Measurements from ENCODE around the gene B3GNT9. TPM values are rescaled to one million over a fixed set of nuclear protein-coding genes. Genes with fewer than 3 reads are reported as not detected.

B3GNT9 gene
- total RNA-seq, 1 donor, result 42.4 TPM

DNA sequence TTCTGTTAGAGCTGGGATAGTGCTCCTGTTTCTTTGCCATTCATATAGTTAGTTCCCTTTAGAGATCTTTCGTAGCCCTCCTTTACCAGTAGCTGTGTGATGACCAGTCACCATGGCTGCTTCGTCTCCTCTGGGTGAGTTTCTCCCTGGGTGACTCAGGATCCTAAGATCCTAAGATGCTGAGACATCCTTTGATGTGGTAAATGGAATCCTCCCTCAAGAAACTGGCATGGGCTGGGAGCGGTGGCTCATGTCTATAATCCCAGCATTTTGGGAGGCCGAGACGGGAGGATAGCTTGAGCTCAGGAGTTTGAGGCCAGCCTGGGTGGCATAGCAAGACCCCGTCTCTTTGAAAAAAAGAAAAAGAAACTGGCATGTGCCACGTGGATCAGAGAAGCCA, 35.2 kb downstream of the B3GNT9 start:
- no peak overlapping the region for H3K4me3 ChIP-seq (ENCODE audit: low read depth, low read length)
- TF ChIP-seq, protein P1, sequence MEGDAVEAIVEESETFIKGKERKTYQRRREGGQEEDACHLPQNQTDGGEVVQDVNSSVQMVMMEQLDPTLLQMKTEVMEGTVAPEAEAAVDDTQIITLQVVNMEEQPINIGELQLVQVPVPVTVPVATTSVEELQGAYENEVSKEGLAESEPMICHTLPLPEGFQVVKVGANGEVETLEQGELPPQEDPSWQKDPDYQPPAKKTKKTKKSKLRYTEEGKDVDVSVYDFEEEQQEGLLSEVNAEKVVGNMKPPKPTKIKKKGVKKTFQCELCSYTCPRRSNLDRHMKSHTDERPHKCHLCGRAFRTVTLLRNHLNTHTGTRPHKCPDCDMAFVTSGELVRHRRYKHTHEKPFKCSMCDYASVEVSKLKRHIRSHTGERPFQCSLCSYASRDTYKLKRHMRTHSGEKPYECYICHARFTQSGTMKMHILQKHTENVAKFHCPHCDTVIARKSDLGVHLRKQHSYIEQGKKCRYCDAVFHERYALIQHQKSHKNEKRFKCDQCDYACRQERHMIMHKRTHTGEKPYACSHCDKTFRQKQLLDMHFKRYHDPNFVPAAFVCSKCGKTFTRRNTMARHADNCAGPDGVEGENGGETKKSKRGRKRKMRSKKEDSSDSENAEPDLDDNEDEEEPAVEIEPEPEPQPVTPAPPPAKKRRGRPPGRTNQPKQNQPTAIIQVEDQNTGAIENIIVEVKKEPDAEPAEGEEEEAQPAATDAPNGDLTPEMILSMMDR (IDR thresholded peaks at IDR 0.05; ENCODE audit: insufficient read depth, low read length), result no peak
- peak; percentile 75 for DNase-seq (ENCODE audit: low read depth)

DNA sequence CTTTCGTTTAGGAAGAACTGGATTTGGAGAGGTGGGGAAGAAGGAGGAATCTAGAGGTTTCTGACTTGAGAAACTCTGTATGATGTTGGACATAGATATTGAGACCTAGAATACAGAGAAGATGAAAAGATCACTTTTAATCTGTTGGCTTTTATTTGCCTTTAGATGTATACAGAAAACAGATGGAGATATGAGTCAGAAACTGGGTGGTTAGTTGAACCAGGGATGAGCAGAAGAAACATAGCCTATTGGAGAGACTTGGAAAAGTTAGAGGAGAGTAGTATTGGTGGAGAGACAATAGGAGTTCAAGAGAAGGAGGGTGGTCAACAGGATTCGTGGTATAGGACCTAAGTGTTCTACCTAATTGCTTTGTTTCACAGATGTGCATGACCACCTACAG, 36.0 kb downstream of the B3GNT9 start:
- no peak overlapping the region for H3K4me3 ChIP-seq (ENCODE audit: low read depth, low read length)
- DNase-seq (ENCODE audit: low read depth), result no peak
- TF ChIP-seq, protein P1 (IDR thresholded peaks at IDR 0.05; ENCODE audit: insufficient read depth, low read length), result no peak

DNA sequence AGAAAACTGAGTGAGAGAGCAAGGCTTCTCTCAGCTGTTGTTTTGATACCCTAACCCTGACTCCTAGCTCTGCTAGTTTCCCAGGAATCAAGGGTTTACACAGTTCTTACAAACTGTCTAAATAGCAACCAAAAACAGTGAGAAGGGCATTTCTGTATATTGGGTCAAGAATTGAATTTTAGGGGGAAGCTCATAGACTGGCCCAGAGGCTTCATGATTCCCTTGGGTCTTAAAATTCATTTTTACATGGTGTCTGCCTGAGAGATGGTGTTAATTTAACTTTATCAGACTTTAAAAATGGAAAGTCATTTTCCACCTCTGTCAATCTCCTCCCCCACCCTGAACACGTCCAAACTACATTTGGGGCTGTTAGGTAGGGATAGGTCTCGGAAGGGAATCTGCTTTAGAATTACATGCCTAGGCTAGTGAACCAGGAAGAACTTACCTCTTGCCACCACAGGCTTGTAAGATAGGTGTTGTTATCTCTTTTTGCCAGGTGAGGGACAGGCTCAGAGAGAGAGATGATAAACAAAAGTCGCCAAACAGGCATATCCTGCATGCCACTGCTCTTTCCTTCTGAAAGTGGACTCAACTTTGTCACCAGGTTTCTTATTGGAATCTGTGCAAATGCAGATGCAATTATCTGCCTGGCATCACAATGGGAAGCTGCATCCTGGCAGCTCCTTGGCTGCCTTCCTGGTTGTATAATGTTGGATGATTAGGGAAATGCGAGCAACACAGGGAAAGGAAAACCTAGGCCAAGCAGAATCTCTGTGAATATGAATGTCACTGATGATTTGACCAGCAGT, 38.0 kb downstream of the B3GNT9 start:
- no peak for DNase-seq (ENCODE audit: low read depth)
- TF ChIP-seq, protein P1 (IDR thresholded peaks at IDR 0.05; ENCODE audit: insufficient read depth, low read length), result no peak
- no peak overlapping the region for H3K4me3 ChIP-seq (ENCODE audit: low read depth, low read length)

DNA sequence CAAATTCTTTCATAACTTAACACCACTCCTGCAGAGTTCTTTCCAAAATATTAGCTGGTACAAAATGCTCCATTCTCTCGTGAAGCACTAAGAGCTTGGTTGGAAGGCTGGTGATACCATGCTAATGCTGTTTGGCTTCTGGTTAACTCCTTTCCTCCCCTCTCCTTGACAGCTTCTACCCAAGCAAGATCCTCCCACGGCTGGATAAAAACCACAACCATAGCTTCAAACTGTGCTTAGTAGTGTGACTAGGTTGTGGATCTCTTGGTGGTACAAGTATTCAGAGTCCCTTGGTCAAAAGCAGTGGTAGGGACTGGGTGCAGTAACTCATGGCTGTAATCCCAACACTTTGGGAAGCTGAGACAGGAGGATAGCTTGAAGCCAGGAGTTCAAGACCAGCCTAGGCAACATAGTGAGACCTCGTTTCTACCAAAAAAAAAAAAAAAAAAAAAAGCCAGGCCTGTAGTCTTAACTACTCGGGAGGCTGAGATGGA, 38.8 kb downstream of the B3GNT9 start:
- TF ChIP-seq, protein P1 (IDR thresholded peaks at IDR 0.05; ENCODE audit: insufficient read depth, low read length), result no peak

DNA sequence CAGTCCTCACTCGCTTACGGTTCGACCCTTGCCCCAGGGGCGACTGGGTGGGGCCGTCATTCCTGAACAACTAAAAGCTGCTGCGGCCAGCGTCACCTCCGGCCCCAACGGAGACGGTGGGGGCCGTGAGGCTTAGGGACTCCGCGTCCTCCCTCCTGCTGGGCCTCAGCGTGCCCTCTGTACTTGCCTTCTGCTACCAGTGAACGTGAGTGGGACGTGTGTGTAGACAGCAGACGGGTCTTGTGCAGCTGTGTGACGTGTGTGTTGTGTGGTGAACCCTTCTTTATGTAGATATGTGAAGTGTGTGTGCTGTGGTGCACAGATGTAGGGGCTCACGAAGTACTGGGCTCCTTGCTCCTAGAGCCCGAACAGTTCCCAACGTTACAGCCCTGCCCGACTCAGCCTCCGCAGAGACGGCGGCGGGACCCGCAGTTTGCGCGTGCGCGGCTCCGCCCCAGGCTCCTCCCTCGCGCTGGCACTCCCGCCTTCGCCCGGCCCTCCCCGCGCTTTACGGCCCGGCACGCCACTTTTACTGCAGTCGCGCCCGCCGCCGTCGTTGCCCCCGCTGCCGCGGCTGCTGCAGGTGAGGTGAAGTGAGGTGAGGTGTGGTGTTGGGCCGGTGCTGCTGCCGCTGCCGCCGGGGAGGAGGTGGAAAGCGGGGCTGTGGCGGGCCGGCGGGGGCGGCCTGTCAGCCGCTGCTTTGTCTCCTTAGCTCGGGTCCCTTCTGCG, 41.2 kb downstream of the B3GNT9 start, which contains the start of gene PHAF1:
Gene PHAF1, plus strand, starts transcription at position 535 of the 729 bp plus-strand sequence. CDS start 235 bp downstream, outside the sequence.
- TF ChIP-seq, protein P1 (IDR thresholded peaks at IDR 0.05; ENCODE audit: insufficient read depth, low read length), result no peak
- DNase-seq (ENCODE audit: low read depth), result peak; percentile 88
- peak within 1 kb of the TSS; percentile 97 for H3K4me3 ChIP-seq (ENCODE audit: low read depth, low read length)

More for the DNA sequence above, 38.8 kb downstream of the B3GNT9 start:
- no peak for DNase-seq (ENCODE audit: low read depth)
- no peak overlapping the region for H3K4me3 ChIP-seq (ENCODE audit: low read depth, low read length)

DNA sequence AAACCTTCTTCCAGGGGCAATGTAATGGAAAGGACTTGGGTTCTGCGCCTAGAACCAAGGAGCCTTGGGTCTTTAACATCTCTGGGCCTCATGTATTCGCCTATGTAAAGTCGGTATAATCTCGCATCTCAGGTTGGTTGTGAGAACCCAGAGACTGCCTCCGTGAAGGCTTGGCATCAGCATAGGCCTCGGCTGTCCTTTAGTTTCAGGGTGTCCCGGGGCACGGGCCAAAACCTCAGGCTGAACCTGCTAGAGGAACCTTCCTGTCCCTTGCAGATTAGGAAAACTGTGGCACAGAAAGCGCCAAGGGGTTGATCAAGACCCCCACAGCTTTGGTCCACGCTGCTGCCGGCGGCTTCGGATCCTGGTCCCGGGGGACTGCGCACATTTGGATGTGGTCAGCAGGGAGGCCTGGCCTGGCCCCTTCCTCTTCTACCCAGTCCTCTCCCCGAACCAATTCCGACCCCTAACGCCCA, 41.8 kb downstream of the B3GNT9 start:
- TF ChIP-seq, protein P1 (IDR thresholded peaks at IDR 0.05; ENCODE audit: insufficient read depth, low read length), result no peak
- peak overlapping the region; percentile 67 for H3K4me3 ChIP-seq (ENCODE audit: low read depth, low read length)

More for the DNA sequence above, 41.8 kb downstream of the B3GNT9 start:
- DNase-seq (ENCODE audit: low read depth), result no peak
